SK-MEL-5 (cell line): ENCODE measurements around the gene CDC42. TPM values are rescaled to one million over a fixed set of nuclear protein-coding genes. Genes with fewer than 3 reads are reported as not detected.

ENCODE experiments used
- DNase-seq: peaks from one replicate; pipeline ENCODE4 v3.0.0-alpha.2; 2016; ENCODE audit warnings: low read depth, low spot score
- in situ Hi-C: cut with HindIII; loops from 2 replicates; pipeline ENCODE4 v1.10.0; 2016; ENCODE audit warnings: low sequenced_read_pairs, high pct_unique_total_duplicates, low pct_unique_long_range_greater_than_20kb
- total RNA-seq: library from RNA; depleted of rRNA; stranded (reverse); fragments of >200 nt; shearing (Covaris generic); gene quantifications from 2 replicates; pipeline ENCODE4 v1.2.3, GENCODE V29; 2014

The CDC42 gene
- total RNA-seq, 1 experiment from 2014 or later = 257 TPM

- in situ Hi-C loops = no loop called here
Observed at GRCh38 chr1:22115286-22115685, 62.8 kb downstream of the CDC42 start.

GRCh38 chr1:22117238-22117637 lies 64.7 kb downstream of the CDC42 start:
- in situ Hi-C loops = no loop called here
- DNase-seq = peak; percentile 65

More at GRCh38 chr1:22115286-22115685, 62.8 kb downstream of the CDC42 start:
- DNase-seq = no peak

- in situ Hi-C loops = no loop called here
- no peak for DNase-seq
Observed at GRCh38 chr1:22117851-22118250, 65.3 kb downstream of the CDC42 start.

GRCh38 chr1:22118291-22118992 lies 65.9 kb downstream of the CDC42 start:
- in situ Hi-C loops = no loop called here
- DNase-seq = no peak

- in situ Hi-C loops = no loop called here
Observed at GRCh38 chr1:22119626-22120468, 67.3 kb downstream of the CDC42 start.

GRCh38 chr1:22120469-22120790 lies 67.9 kb downstream of the CDC42 start:
- in situ Hi-C loops = no loop called here
- no peak for DNase-seq

More at GRCh38 chr1:22119626-22120468, 67.3 kb downstream of the CDC42 start:
- no peak for DNase-seq

- in situ Hi-C loops = no loop called here
- DNase-seq = peak; percentile 38
Observed at GRCh38 chr1:22121421-22121911, 69.0 kb downstream of the CDC42 start.

- DNase-seq = peak; percentile 93
- in situ Hi-C loops = no loop called here
Observed at GRCh38 chr1:22122273-22123070, 70.0 kb downstream of the CDC42 start.

GRCh38 chr1:22123071-22123390 lies 70.5 kb downstream of the CDC42 start:
- in situ Hi-C loops = no loop called here
- no peak for DNase-seq

- DNase-seq = no peak
- in situ Hi-C loops = no loop called here
Observed at GRCh38 chr1:22123901-22124404, 71.4 kb downstream of the CDC42 start.

- in situ Hi-C loops = no loop called here
- no peak for DNase-seq
Observed at GRCh38 chr1:22124592-22125229, 72.2 kb downstream of the CDC42 start.

- no peak for DNase-seq
- in situ Hi-C loops = no loop called here
Observed at GRCh38 chr1:22126531-22126930, 74.0 kb downstream of the CDC42 start.

- in situ Hi-C loops = no loop called here
- no peak for DNase-seq
Observed at GRCh38 chr1:22127248-22127647, 74.7 kb downstream of the CDC42 start.

GRCh38 chr1:22127731-22128130 lies 75.2 kb downstream of the CDC42 start:
- in situ Hi-C loops = no loop called here
- DNase-seq = no peak

- no peak for DNase-seq
- in situ Hi-C loops = no loop called here
Observed at GRCh38 chr1:22128392-22128791, 75.9 kb downstream of the CDC42 start.

- in situ Hi-C loops = no loop called here
- no peak for DNase-seq
Observed at GRCh38 chr1:22129501-22130117, 77.1 kb downstream of the CDC42 start.

- in situ Hi-C loops = no loop called here
- no peak for DNase-seq
Observed at GRCh38 chr1:22131062-22131461, 78.6 kb downstream of the CDC42 start.
